T1000 (cell line): ENCODE results near the gene TEDC1.

Source experiments
- DNase-seq: peaks from one replicate; lab custom pipeline; 2025; ENCODE audit warnings: mixed read lengths; lab: John Stamatoyannopoulos, UW

TEDC1 gene

GRCh38 chr14:105484997-105485393, 6.1 kb upstream of the TEDC1 start:
- no peak for DNase-seq

GRCh38 chr14:105485739-105486162, 5.3 kb upstream of the TEDC1 start:
- no peak for DNase-seq

GRCh38 chr14:105486163-105486973, 4.7 kb upstream of the TEDC1 start, which contains the start of gene CRIP1:
Gene CRIP1 (plus strand): TSS chr14:105486886. CDS start chr14:105487260, 374 bp downstream.
- DNase-seq = no peak

GRCh38 chr14:105486974-105487448, 4.0 kb upstream of the TEDC1 start:
- no peak for DNase-seq

GRCh38 chr14:105487449-105487985, 3.5 kb upstream of the TEDC1 start:
- no peak for DNase-seq

GRCh38 chr14:105487986-105488777, 2.9 kb upstream of the TEDC1 start:
- DNase-seq = no peak

- no peak for DNase-seq
Measured at GRCh38 chr14:105488781-105489541, 2.1 kb upstream of the TEDC1 start.

- DNase-seq = peak; percentile 56
Measured at GRCh38 chr14:105489542-105490266, 1.3 kb upstream of the TEDC1 start.

GRCh38 chr14:105490267-105490571, 827 bp upstream of the TEDC1 start:
- DNase-seq = no peak

- peak; percentile 56 for DNase-seq
Measured at GRCh38 chr14:105491366-105491973, 424 bp downstream of the TEDC1 start.

- no peak for DNase-seq
Measured at GRCh38 chr14:105492031-105492970, 1.3 kb downstream of the TEDC1 start.

GRCh38 chr14:105492971-105493871, 2.2 kb downstream of the TEDC1 start:
- DNase-seq = no peak

- DNase-seq = no peak
Measured at GRCh38 chr14:105493921-105494605, 3.0 kb downstream of the TEDC1 start.

GRCh38 chr14:105494606-105494929, 3.5 kb downstream of the TEDC1 start:
- no peak for DNase-seq

- DNase-seq = no peak
Measured at GRCh38 chr14:105495101-105495989, 4.3 kb downstream of the TEDC1 start.

GRCh38 chr14:105495990-105496830, 5.2 kb downstream of the TEDC1 start:
- DNase-seq = no peak
